ENCODE data around the gene MED16.
A peak's percentile ranks its signal among the peaks of the same experiment; 100 is the strongest.
"Not testable (repeated sequence)": the region's sequence is repeated elsewhere in the genome, so short reads cannot be mapped to it uniquely, and the experiment has no call there.

The MED16 gene

DNA sequence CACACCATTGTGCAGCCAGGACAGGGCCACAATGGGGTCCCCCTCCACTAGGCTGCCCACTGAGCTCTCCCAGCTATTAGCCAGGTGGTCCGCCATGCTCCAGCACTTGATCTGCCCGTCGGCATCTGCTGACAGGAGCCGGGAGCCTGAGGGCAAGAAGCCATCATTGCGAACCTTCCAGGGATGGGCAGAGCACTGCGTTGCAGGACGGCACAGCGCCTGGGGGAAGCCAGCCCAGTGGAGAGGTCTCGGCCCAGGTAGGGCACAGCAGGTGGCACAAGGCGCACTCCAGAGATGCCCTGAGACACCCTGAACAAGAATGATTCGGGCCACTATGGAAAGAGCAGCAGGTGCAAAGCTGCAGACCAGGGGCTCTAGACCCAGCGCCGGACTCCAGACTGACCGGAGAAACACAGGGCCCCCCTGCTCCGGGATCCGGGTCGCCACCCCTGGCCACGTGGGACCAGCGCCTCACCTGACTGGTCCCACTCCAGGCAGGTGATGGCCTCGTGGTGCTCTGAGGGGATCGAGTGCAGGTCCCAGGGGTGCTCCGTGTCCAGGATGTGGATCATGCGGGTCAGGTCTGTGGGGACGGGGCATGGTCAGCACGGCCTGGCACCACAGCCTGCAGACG is 3.2 kb downstream of the MED16 start:
- no peak for DNase-seq (ENCODE audit: low read depth in 2 of 2)

DNA sequence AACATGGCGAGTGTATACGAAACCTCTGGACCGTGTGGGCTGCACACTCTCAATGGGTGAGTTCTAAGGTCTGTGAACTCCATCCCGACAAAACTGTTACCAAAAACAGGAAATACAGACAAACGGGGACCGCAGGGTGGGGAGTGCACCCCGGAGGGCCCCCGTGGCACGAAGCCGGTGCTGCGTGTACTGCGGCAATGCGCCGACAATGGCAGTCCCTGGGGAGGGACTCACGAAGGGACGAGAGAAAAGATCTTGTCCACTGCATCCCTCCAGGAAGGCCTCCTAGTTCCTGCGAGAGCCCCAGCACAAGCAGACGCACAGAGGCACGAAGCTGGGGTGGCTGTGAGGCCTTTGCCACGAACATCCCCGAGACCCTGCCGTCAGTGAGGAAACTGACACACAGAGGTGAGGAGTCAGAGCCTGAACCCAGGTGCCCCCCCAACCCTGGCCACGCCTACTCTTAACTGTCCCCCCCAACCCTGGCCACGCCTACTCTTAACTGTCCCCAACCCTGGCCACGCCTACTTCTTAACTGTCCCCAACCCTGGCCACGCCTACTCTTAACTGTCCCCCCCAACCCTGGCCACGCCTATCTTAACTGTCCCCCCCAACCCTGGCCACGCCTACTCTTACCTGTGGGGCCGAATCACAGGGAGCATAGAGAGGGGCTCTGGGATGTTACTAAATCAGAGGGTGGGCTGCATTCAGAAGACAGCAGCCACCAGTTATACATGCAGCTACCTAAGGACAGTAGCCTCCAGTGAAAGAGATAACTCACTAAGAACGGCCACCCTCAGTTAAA is 4.2 kb downstream of the MED16 start:
- no peak for DNase-seq (ENCODE audit: low read depth in 2 of 2)

DNA sequence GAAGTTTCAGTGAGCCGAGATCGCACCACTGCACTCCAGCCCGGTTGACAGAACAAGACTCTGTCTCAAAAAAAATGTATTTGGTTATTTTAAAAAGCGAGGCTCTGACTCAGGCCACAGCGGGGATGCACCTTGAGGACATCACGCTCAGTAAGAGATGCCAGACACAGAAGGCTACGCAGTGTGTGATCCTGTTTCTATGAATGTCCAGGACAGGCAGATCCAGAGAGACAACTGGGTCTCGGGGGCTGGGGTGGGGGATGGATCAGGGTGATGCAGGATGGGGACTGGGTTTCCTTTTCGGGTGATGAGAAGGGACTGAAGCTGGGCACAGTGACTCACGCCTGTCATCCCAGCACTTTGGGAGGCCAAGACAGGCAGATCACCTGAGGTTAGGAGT is 5.4 kb downstream of the MED16 start:
- no peak for DNase-seq (ENCODE audit: low read depth in 2 of 2)

GRCh38 chr19:887072-887471 is 5.9 kb downstream of the MED16 start:
- DNase-seq (ENCODE audit: low read depth in 2 of 2): no peak

- DNase-seq (ENCODE audit: low read depth in 2 of 2): no peak
Observed at GRCh38 chr19:885536-886224, 7.3 kb downstream of the MED16 start.

- no peak for DNase-seq (ENCODE audit: low read depth in 2 of 2)
Observed at GRCh38 chr19:884420-885211, 8.4 kb downstream of the MED16 start.

- no peak for DNase-seq (ENCODE audit: low read depth in 2 of 2)
Observed at GRCh38 chr19:883661-884211, 9.3 kb downstream of the MED16 start.

DNA sequence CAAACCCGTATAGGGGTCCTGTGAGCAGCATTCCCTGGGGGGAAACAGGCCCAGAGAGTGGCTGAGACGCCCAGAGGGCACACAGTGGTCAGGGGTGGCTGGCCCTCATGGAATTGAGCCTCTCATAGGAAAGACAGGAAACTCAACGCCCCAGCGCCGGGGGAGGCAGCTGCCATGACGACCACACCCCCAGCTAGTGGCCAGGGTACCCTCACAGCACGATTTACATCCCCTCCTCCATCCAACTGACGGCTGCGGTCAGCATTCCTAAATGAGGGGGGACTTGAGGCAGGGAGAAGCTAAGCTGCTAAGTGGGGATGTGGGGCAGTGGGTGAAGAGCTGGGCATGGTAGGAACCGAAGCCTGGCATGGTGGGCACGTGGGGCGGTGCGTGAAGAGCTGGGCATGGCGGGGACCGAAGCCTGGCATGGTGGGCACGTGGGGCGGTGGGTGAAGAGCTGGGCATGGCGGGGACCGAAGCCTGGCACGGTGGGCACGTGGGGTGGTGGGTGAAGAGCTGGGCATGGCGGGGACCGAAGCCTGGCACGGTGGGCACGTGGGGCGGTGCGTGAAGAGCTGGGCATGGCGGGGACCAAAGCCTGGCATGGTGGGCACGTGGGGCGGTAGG is 10.0 kb downstream of the MED16 start:
- no peak for DNase-seq (ENCODE audit: low read depth in 2 of 2)

- no peak for DNase-seq (ENCODE audit: low read depth in 2 of 2)
Observed at GRCh38 chr19:881385-882071, 11.5 kb downstream of the MED16 start.

GRCh38 chr19:879711-880438 is 13.1 kb downstream of the MED16 start:
- DNase-seq (ENCODE audit: low read depth in 2 of 2): no peak

DNA sequence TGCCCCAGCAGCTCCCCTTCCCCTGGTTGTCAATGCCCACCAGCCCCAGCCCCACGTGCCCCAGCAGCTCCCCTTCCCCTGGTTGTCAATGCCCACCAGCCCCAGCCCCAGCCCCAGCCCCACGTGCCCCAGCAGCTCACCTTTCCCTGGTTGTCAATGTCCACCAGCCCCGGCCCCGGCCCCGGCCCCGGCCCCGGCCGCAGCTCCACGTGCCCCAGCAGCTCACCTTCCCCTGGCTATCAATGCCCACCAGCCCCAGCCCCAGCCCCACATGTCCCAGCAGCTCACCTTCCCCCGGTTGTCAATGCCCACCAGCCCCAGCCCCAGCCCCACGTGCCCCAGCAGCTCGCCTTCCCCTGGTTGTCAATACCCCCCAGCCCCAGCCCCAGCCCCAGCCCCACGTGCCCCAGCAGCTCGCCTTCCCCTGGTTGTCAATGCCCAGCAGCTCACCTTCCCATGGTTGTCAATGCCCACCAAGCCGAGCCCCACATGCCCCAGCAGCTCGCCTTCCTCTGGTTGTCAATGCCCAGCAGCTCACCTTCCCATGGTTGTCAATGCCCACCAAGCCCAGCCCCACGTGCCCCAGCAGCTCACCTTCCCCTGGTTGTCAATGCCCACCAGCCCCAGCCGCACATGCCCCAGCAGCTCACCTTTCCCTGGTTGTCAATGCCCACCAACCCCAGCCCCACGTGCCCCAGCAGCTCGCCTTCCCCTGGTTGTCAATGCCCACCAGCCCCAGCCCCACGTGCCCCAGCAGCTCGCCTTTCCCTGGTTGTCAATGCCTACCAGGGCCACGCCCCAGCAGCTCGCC is 14.0 kb downstream of the MED16 start:
- not testable (repeated sequence) for DNase-seq (ENCODE audit: low read depth in 2 of 2)

DNA sequence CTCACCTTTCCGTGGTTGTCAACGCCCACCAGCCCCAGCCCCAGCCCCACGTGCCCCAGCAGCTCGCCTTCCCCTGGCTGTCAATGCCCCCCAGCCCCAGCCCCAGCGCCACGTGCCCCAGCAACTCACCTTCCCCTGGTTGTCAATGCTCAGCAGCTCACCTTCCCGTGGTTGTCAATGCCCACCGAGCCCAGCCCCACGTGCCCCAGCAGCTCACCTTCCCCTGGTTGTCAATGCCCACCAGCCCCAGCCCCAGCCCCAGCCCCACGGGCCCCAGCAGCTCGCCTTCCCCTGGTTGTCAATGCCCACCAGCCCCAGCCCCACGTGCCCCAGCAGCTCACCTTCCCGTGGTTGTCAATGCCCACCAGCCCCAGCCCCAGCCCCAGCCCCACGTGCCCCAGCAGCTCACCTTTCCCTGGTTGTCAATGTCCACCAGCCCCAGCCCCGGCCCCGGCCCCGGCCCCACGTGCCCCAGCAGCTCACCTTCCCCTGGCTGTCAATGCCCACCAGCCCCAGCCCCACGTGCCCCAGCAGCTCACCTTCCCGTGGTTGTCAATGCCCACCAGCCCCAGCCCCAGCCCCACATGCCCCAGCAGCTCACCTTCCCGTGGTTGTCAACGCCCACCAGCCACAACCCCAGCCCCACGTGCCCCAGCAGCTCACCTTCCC is 14.9 kb downstream of the MED16 start:
- not testable (repeated sequence) for DNase-seq (ENCODE audit: low read depth in 2 of 2)

- DNase-seq (ENCODE audit: low read depth in 2 of 2): no peak
Observed at GRCh38 chr19:876780-877314, 16.1 kb downstream of the MED16 start.

DNA sequence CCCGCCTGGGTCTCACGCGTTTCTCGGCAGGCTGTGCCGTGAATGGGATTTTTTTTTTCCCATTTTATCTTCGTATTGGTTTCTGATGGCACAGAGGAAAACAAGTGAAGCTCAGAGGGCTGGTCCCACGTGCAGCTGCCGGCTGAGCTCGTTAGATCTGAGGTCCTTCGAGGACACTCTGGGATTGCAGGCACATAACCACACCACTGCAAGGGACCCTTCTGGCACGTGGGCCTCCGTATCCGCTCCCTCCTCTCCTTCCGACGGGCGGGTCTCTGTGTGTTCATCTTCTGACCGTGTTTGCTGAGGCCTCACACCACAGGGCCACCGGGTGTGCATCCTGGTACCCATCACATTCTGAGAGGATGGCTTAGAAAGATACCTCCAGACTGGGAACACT is 16.9 kb downstream of the MED16 start:
- no peak for DNase-seq (ENCODE audit: low read depth in 2 of 2)

- DNase-seq (ENCODE audit: low read depth in 2 of 2): no peak
Observed at GRCh38 chr19:875265-875879, 17.6 kb downstream of the MED16 start.

GRCh38 chr19:873561-874041 is 19.4 kb downstream of the MED16 start:
- no peak for DNase-seq (ENCODE audit: low read depth in 2 of 2)

DNA sequence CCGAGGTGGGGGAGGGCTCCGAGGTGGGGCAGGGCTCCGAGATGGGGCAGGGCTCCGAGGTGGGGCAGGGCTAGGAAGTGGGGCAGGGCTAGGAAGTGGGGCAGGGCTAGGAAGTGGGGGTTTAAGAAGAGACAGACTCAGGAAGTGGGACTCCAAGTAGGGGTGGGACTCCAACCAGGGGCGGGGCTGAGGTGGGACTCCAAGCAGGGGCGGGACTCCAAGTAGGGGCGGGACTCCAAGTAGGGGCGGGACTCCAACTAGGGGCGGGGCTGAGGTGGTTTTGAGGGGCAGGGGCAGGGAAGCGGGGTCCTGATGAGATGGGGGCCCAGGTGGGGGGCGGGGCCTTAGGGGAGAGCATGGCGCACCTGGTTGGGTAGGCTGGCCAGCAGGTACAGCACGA is 19.9 kb downstream of the MED16 start:
- peak in 1 of 2 donors; percentile 49 for DNase-seq (ENCODE audit: low read depth in 2 of 2)
